ENCODE measurements around the gene ATP4A.

The ATP4A gene

GRCh38 chr19:35500611-35501010, 62.8 kb downstream of the ATP4A start:
- H3K36me3 Mint-ChIP-seq (ENCODE audit: low read depth), result no peaks in the 10 kb centered on the region
- no peak overlapping the region for H3K4me3 Mint-ChIP-seq
- peaks cover 42% of the 10 kb centered on the region for H3K27me3 Mint-ChIP-seq
- intact Hi-C loops (cut with micrococcal nuclease), result no loop called here
- no peaks in the 10 kb centered on the region for H3K4me1 Mint-ChIP-seq (ENCODE audit: low read depth)
- H3K9me3 Mint-ChIP-seq, result no peaks in the 10 kb centered on the region
- no peak overlapping the region for H3K27ac Mint-ChIP-seq
